ENCODE results near the gene DNLZ.

Gene DNLZ

DNA sequence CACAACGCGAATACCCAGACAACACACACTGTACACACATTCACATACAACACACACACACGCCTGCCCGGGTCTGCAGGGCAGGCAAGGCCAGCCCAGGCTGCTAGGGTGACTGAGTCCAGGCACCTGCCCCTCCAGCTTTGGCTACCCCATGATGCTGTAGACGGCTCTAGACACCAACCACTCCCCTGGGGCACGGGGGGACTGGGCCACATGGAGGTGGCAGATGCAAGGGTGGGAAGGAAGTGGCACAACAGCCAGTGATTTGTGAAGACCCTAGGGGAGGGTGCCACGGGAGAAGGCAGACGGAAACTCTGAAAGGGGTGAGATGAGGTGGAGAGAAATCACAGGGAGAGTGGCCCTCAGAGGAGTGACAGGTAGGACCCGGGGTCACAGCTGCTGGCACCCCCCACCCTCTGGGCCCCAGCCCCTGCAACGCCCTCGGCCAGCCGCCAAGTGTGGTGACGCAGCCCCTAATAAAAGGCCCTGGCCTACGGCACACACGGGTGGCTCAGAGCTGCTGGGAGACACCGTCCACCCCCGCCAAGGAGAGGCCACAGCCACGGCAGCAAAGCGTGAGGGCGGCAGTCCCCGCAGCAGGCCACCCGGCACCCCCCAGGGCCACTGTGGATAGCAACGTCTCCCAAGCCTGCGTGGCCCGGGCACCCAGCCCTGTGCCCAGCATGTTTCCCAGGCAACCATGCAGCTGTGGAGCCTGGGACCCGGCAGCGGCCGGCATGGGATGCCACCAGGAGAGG, 53.1 kb downstream of the DNLZ start:
- no peak overlapping the region for H2AFZ ChIP-seq
- H3K27ac ChIP-seq: no peak overlapping the region
- TF ChIP-seq, protein P1, sequence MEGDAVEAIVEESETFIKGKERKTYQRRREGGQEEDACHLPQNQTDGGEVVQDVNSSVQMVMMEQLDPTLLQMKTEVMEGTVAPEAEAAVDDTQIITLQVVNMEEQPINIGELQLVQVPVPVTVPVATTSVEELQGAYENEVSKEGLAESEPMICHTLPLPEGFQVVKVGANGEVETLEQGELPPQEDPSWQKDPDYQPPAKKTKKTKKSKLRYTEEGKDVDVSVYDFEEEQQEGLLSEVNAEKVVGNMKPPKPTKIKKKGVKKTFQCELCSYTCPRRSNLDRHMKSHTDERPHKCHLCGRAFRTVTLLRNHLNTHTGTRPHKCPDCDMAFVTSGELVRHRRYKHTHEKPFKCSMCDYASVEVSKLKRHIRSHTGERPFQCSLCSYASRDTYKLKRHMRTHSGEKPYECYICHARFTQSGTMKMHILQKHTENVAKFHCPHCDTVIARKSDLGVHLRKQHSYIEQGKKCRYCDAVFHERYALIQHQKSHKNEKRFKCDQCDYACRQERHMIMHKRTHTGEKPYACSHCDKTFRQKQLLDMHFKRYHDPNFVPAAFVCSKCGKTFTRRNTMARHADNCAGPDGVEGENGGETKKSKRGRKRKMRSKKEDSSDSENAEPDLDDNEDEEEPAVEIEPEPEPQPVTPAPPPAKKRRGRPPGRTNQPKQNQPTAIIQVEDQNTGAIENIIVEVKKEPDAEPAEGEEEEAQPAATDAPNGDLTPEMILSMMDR (IDR thresholded peaks at IDR 0.05): no peak
- no peaks in the 10 kb centered on the region for H3K27me3 ChIP-seq (ENCODE audit: control insufficient read depth, insufficient read depth, low read length)
- H3K4me3 ChIP-seq (ENCODE audit: low read depth, low read length): no peak overlapping the region
- H3K9ac ChIP-seq: no peak overlapping the region
- no peak overlapping the region for H3K4me2 ChIP-seq (ENCODE audit: low read length)
- H3K9me3 ChIP-seq (ENCODE audit: control insufficient read depth, low read length): no peaks in the 10 kb centered on the region
- H3K4me1 ChIP-seq: no peaks in the 10 kb centered on the region
- no peaks in the 10 kb centered on the region for H3K79me2 ChIP-seq
- H3K36me3 ChIP-seq (ENCODE audit: control insufficient read depth, insufficient read depth, low read length): no peaks in the 10 kb centered on the region

DNA sequence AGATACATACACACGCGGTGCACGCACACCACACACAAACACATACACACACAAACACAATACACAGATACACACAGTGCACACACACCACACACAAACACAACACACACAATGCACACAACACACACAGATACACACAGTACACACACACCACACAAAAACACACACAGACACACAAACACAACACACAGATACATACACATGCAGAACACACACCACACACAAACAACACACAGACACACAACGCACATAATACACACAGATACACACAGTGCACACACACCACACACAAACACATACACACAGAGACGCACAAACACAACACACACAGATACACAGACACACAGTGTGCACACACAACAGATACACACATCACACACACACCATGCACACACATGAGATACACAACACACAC, 53.7 kb downstream of the DNLZ start:
- Histone ChIP-seq H3K36me3 (ENCODE audit: control insufficient read depth, insufficient read depth, low read length) (no peaks in the 10 kb centered on the region), H3K4me3 (ENCODE audit: low read depth, low read length) (no peak overlapping the region), H2AFZ (no peak overlapping the region), H3K27me3 (ENCODE audit: control insufficient read depth, insufficient read depth, low read length) (no peaks in the 10 kb centered on the region), H3K79me2 (no peaks in the 10 kb centered on the region), H3K4me1 (no peaks in the 10 kb centered on the region), H3K9ac (no peak overlapping the region), H3K4me2 (ENCODE audit: low read length) (no peak overlapping the region), H3K27ac (no peak overlapping the region), H3K9me3 (ENCODE audit: control insufficient read depth, low read length) (no peaks in the 10 kb centered on the region)
- TF ChIP-seq, protein P1 (IDR thresholded peaks at IDR 0.05): no peak
